Germinal center (tissue), 1 donor: ENCODE results near the gene SACM1L.
A peak's percentile ranks its signal among the peaks of the same experiment; 100 is the strongest.
"Not testable (repeated sequence)": the region's sequence is repeated elsewhere in the genome, so short reads cannot be mapped to it uniquely, and the experiment has no call there.

Source experiments
- DNase-seq: peaks from one replicate; pipeline ENCODE4 v3.0.0; 2012; ENCODE audit warnings: mixed read lengths, low spot score

SACM1L gene

DNA sequence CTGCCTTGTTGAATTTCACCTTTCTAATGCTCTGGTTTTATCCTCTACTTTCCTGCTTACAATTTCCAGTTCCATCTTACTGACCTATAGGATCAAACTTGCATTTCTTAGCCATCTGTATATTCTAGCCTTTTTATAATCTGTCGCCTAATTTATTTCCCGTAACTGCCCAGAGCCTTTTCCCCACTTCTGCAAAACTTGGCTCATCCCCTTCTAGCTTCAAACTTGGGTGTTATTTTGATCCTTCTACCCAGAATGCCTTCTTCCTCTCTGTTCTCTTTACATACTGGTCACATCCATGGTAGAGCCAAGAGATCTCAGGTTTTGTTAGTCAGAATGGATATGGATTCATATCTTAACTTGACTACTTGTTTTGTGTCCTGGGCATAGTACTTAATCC is 2.6 kb downstream of the SACM1L start:
- DNase-seq: no peak

DNA sequence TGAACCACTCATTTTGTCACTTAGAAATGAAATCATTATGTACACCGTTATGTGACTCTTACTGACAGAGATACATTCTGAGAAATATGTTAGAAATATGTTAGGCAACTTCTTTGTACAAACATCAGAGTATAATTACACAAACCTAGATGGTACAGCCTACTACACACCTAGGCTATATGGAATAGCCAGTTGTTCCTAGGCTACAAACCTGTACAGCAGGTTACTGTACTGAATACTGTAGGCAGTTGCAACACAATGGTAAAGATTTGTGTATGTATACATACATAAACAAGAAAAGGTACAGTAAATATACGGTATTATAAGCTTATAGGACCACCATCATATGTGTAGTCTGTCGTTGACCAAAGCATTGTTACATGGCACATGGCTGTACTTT is 3.7 kb downstream of the SACM1L start:
- DNase-seq: no peak

DNA sequence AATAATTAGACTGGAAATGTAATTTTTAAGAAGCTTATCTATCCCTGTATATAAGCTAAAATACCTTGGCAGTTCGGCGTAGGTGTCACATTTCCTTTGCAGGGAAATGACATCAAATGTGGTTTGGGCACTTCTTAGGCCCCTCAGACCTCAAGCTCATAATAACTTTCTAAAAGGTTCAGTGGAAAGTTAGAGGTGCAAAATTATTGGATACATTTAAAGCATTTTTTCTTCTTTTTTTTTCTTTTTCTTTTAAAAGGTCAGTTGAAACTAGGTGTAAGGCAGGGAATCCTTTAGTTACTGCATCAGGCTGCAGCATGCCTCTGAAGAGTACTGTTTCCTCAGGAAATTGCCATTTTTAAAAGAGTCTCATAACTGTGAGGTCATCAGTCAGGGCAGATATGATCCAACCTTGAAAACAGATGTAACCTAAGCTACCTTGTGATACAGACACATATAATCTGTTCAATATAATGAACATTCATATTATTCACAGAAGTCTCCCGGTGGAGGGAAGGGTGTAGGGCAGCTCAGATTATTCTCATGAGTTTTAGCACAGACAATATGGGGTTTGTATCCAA is 4.8 kb downstream of the SACM1L start:
- DNase-seq: no peak

DNA sequence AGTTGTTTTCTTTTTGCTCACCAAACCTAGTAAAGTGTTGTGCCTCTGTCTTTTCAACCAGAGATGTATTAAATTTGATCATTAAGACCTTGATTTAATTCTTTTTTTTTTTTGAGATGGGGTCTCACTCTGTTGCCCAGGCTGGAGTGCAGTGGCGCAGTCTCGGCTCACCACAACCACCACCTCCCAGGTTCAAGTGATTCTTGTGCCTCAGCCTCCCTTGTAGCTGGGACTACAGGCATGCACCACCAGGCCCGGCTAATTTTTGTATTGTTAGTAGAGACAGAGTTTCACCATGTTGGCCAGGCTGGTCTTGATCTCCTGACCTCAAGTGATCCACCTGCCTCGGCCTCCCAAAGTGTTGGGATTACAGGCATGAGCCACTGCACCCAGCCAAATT is 6.0 kb downstream of the SACM1L start:
- not testable (repeated sequence) for DNase-seq

DNA sequence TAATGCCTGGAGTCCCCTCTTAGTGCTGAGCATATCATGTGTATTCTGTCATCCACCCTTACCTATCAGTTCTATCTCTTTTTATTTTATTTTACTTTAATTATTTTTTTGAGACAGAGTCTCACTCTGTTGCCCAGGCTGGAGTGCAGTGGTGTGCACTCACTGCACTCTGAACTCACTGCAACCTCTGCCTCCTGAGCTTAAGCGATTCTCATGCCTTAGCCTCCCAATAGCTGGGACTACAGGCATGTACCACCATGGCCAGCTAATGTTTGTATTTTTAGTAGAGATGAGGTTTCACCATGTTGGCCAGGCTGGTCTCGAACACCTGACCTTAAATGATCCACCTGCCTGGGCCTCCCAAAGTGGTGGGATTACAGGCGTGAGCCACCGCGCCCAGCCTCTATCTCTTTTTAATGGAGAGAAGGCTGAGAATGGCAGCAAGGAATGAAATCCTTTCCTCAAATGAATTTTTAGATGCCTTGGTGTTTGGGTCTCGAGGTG is 11.4 kb downstream of the SACM1L start:
- DNase-seq: no peak

DNA sequence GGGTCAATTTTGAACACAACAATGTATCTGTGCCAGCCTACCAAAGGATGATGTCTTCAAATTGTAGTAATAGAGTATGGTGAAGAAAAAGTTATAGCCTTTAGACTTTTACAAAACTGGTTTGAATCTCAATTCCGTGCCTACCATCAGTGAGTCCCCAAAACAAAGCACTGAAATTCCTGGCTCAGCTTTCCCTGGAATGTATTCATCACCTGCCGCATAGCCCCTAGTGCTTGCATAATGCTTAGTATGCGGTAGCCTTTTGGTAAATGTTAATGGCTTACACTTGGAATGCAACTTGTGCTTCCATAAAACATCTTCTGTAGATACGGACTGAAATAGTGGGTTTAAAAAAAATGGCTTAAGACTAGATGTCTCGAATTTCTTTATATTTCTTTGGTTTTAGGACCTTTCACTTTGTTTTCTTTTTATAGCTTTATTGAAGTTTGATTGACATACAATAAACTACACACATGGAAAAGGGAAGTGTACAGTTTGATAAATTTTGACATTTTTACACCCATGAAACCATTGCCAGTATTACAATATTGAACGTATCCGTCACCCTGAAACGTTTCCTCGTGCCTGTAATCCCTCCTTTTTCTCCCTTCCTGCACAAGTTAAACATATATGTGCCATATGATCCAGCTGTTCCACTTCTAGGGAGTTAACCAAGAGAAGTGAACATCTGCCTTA is 12.1 kb downstream of the SACM1L start:
- DNase-seq: no peak

DNA sequence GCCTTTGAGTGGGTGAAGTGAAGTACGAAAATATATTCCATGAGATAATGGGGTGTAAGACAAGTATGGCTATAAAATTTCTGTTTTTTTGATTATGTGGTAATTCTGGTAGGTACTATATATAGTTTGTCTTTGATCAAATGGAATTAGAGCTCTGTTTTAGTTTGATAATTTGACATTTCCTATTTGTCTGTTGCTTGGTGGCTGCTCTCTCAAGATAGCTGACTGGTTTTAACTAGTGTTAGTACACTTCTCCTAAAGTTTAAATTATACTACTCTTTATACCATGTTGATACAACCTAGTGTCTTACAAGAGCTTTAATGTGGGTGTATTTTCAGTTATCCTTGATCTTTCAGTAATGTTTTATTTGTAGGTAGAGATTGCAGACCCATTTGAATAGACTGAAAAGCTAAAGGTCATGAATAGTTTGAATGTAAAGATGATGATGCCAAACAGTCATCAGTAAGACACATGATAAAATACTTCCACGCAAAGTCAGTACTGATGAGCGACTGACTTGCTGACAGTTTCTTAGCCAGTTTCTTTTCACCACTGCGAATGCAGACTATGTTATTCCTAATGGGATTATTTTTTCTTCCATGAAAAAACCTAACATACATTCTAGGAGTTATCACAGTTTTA is 15.2 kb downstream of the SACM1L start:
- no peak for DNase-seq

DNA sequence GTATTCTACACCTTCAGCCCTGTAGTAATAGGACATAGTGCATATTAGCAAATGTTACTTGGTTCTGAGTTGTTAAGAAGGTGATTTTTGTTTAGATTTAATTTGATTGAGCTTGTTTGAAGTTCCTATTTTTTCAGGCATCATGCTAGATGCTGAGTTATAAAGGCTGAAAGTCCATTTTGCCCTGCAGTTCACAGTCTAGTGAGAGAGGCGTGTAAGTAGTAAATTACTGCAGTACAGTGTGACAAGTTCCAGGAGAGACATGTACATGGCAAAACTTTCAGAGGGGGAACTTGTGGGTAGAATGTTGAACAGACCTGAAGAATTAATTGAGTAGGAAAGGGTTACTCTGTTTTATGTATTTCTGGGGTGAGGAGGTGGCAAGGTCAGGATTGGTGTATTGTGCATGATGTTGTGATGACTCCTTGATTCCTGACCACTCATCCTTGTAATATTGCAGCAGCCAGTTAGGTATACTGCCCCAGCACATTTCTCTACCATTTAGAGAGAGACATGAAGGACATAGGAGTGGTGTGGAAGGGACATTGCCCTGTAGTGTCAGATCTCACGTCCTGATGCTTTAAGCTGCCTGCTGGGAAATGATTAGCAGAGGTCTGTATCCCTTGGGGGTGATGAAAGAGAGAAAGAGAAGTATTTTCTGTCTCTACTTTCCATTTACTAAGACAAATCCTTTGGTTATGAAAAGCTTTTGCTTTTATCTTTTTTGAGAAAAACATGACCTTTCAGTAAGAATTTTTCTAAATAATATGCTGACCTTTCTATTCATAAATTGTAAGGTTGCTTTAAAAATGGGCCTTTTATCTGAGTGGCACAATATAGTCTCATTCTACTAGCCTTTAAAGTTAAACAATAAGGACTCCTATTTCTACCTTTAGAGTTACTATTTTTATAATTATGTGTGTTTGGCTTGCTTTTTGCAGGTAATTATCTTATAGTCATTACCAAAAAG is 16.9 kb downstream of the SACM1L start:
- no peak for DNase-seq

DNA sequence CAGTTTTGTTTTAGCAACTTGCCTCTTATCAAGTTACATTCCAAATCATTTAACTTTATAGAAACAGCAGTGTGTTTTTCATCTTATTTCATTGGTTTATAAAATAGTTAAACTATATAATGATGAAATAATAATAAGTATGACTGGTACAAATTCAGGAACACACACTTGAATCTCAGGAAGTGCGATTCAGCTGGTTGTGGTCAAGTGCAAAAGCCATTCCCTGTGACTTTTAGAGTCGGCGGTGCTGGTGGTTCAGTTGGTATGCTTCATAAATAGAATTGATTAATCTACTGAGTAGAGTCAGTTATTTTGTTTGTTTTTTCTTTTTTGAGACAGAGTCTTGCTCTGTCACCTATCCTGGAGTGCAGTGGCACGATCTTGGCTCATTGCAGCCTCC is 22.7 kb downstream of the SACM1L start:
- no peak for DNase-seq

DNA sequence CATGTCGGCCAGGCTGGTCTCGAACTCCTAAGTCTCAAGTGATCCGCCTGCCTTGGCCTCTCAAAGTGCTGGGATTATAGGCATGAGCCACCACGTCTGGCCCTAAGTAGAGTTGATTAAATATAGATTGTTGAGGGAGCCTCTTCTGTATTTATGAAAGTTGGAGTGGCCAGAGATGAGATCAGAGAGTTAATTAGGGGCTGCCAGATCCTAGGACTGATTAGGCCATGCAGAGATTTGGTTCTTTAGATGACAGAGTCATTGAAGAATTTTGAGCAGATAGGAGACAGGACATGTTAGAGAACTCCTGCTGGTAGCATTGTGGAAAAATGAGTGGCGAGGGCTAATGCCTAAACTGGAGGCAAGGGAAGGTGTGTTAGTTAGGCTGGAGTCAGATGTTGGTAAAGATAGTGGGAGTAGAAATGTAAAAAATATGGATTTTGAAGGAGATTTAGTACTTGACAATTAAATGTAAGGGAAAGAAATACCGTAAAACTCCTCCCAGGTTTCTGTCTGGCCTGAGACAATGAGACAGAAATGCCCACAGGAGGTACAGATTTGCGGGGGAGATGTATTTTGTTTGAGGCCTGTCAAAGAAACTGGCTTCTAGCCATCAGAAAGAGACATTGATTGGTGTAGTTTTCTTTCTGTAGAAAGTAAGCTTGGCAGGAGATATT is 23.4 kb downstream of the SACM1L start:
- no peak for DNase-seq

DNA sequence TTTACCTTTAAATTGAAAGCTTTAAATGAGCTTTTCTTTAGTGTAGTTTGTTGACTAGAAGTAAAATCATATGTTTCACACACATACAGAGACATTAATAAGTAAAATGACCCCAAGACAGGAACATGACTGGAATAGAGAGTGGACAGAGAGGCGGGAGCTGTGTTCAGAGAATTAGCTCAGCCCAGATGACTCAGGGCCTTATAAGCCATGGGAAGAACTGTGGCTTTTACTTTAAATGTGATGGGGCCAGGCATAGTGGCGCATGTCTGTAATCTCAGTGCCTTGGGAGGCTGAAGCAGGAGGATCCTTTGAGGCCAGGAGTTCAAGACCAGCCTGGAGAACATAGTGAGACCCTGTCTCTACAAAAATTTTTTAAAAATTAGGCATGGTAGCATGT is 26.7 kb downstream of the SACM1L start:
- DNase-seq: no peak

DNA sequence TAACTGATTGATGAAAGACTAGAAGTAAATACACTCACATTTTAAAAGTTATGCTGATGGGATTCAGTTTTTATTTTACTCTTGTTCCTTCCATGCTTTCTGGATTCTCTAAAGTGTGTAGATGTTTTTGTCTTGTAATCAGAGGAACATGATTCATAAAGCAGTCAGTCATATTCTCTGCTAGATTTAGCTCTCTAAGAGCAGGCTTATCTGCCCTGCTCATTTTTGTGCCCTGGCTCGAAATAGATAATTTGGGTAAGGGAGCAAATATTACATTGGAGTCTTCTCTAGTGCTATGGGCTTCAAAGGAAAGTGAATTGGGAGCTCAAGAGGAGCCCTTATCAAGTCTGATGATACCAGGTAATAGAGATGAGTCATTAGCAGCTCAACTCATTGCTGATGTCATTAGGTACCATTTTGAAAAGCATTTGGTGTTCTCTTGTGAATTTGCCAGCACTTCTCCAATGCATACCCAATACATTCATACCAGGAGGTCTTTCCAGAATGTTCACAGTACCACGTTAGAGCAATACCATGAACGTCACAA is 27.7 kb downstream of the SACM1L start:
- DNase-seq: no peak

DNA sequence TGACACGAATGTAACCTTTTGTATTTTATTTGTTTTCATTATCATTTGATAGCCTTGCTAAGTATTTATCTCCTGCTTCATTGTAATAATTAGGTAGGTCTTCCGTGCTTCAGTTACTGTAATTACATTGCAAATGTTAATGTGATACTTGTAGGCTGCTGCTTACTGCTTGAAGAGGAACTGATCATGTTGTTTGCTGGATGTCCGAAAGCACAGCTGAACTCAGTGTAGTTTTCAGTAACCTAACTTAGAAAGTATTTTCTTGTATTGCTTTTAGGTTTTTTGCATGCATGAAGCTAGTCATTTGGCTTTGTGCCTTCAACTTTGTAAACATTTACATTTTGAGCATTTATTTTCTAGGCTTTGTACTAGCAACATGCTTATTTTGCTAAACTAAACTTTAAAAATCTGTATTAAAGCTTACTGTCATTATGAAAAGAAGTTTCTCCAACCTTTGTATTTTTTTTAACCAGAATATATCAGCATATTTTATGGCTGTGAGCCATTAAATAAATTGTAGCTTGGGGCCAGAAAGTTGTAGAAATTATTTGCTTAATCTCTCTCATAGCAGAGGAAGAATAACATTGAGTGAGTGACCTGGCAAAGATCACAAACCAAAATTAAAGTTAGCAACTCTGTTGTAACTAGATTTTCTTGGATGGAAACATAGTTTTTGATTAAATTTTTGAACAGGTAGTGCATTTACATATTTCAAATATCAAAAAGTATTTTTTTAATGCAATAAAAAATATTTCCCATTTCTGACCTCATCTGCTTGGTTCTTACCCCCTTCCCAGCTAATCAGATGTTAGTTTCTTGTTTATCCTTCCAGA is 30.7 kb downstream of the SACM1L start:
- no peak for DNase-seq

DNA sequence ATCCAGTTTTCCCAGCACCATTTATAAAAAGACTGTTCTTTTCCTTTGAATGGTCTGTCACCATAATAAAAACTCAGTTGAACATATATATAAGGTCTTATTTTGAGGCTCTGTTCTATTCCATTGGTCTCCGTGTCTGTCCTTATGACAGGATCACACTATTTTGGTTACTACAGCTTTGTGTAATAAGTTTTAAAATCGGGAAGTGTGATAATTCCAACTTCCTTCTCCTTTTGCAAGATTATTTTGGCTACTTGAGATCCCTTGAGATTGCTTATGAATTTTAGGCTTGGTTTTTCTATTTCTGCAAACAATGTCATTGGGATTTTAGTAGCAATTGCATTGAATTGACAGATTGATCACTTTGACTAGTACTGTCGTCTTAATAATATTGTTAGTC is 35.7 kb downstream of the SACM1L start:
- no peak for DNase-seq

DNA sequence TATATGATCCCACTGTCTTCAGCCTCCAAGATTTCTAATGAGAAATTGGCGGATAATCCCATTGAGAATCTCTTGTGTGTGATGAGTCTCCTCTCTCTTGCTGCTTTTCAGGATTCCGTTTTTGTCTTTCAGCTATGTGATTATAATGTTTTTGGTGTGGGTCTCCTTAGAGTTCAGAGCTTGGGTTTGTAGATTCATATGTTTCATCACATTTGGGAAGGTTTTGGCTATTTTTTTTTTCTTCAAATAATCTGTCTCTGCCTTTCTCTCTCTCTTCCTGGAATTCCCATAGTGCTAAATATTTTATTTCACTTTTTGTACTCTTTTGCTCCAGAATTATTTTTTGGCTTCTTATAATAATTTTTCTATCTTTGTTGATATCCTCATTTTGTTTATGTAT is 40.4 kb downstream of the SACM1L start:
- DNase-seq: no peak

DNA sequence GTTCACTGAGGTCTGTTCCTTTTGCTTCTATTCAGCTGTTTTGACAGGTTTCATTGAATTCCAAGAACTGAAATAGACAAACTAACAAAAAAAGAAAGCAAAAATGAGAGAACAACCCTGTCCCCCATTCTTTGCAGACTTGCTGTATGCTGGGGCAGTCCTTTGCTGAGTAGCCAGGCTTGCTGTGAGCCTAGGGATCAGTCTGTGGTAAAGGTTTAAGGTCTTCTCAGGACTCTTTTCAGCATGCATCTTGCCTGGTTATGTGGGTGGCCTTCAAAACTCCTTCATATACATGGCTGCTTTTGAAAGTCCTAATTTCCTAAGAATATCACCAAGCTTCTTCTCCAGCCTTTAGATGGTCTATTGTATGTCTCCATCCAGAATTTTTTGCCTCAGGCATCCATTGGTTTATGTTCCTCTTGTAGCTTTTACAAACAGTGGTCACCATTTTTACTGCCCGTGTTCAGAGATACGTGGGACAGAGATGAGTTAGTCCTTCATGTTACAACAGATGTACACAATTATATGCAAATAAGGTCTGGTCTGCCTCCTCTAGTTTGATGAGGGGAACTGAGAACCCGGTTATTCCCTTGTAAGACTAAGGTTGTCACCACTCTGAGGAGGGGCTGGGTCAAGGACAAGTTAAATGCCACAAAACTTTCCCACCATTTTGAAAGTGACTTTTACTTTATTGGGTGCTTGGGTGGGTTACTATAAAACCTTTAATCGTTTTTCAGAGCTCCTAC is 41.4 kb downstream of the SACM1L start:
- peak; percentile 17 for DNase-seq

DNA sequence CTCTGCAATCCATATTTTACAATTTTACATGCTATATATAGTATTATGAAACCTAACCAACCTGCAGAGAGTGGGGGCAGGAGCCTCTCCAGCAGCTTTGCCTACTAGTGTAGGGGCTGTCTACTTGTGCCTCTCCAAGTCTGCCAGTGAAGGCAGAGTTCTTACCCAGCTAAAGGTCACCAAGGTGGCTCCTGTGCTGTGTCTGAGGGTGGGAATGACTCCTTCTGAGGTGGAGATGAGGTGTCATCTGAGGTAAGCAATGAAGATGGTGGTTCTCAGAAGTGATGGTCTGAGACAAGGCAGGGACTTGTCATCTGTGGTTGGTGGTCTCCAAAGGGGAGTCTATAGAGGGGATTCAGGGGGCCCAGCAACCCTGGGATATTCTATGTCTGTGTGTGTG is 47.5 kb downstream of the SACM1L start:
- no peak for DNase-seq

DNA sequence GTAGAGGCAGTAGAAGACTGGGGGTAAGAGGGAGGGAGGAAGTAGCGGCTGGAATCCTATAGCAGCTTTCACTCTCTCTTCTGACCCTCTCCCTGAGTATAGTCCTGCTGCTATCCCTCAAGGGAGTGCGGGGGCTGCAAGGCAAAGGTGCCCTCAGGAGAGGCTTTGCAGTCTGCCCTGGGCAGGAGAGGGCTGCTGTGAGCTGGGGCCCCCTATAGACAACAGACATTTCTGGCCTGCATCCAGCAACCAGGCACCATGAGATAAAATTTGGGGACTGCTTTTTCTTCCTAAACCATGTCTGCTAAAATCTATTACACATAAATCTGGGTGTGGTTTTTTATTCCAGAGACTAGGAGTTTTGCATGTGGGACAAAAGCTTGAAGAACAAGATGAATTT is 48.0 kb downstream of the SACM1L start:
- no peak for DNase-seq

DNA sequence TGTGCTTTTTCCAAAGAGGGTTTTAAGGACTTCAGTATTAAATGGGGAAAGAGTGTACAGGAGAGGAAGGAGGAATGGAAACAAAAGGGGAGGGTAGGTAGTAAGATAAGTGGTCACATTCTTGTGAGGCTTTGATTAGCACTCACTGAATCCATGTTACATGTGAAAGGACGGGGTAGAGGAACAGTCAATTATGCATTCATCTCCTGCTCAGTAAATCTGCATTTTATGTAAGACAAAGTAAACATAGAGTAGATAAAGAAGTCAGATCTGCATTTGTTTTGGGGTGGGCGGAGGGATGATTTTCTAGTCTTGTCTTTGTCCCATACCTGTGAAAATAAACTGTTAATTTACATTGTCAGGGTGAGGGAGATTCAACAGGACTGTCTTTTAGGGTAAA is 50.8 kb downstream of the SACM1L start:
- no peak for DNase-seq

DNA sequence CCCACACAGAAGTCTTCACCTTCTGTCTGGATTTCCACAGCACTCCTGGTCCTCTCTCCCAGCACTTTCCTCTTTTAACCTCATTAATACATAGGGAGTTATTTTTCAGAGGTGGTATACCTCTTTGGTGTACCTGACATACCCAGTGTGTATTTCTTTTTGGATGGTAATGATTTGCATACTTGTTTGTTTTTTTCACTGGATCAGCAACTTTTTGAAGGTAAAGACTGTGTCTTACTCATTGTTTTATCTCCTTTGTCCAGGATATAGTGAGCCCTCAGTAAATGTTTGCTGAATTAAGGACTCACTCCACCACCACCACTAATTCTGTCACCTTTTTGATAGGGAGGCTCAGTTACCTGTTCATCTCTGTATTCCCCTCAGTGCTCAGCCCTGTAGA is 52.1 kb downstream of the SACM1L start:
- DNase-seq: no peak
